Measurements from ENCODE around the gene ASCC1.
"Not testable (repeated sequence)": the region's sequence is repeated elsewhere in the genome, so short reads cannot be mapped to it uniquely, and the experiment has no call there.

Gene ASCC1

GRCh38 chr10:72123616-72124015, 92.5 kb downstream of the ASCC1 start:
- DNase-seq, result no peak

GRCh38 chr10:72122221-72122620, 93.9 kb downstream of the ASCC1 start:
- peak; percentile 24 for DNase-seq

DNA sequence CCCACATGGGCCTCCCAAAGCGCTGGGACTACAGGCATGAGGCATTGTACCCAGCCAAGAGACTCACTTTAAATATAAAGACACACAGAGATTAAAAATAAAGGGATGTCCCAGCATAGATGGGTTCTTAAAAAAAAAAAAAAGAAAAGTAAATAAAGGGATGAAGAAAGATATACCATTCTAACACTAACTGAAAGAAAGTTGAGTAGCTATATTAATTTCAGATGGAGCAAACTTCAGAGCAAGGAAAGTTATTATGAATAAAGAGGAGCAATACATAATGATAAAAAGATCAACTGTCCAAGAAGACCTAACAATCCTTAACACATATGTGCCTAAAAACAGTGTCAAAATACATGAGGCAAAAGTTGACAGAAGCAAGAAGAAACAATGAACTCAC, 94.7 kb downstream of the ASCC1 start:
- DNase-seq, result no peak

GRCh38 chr10:72116372-72116771, 99.7 kb downstream of the ASCC1 start:
- no peak for DNase-seq

DNA sequence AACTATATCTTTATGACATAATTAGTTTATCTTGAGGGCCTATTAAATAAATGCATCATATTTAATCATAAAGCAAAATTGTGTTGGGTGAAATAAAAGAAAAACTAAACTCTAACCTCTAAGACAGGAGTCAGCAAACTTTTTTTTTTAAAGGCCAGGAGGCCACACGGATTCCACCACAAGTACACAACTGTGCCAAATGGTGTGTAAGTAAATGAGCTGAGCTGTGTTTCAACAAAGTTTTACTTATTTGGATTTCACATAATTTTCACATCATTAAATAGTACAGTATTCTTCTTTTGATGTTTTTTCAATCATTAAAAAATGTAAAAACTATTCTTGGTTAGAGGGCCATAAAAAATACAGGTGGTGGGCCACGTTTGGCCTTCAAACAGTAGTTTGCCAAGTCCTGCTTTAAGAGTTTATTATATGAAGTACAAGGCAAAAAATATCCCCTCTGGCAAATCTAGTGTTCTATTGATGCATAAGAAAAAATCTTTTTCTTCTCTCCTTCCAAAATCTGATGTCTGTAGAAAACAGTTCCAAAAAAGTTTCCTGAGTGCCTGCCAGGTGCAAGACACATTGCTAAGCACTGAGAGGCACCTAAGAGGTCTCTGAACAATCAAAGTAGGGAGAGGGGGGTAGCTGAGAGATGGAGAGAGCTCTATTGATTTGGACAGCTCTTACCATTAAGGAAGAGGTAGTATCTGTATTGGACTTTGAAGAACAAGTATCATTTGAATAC, 101.2 kb downstream of the ASCC1 start:
- DNase-seq, result no peak

DNA sequence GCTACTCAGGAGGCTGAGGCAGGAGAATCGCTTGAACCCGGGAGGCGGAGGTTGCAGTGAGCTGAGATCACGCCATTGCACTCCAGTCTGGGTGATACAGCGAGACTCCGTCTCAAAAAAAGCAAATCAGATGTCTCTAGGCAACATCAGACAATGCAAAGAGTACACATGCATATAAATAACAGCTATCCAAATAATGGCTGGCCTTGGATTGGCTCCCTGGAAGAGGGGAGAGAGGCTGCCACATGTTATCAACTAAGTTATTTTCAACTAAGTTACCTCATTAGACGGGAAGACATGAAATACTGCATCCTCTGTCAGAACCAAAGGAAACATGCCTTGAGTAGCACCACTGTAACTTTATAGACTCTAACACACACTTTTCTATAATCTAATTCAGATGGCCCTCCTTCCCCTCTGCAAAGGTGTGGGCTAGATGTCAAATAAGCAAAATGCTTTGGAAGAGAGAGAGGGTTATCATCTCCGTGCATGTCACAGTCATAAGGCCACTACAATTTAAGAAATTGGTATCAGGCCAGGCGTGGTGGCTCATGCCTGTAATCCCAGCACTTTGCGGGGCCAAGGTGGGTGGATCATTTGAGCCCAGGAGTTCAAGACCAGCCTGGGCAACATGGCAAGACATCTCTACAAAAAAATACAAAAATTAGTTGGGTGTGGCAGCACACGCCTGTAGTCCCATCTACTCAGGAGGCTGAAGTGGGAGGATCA, 105.2 kb downstream of the ASCC1 start:
- no peak for DNase-seq

DNA sequence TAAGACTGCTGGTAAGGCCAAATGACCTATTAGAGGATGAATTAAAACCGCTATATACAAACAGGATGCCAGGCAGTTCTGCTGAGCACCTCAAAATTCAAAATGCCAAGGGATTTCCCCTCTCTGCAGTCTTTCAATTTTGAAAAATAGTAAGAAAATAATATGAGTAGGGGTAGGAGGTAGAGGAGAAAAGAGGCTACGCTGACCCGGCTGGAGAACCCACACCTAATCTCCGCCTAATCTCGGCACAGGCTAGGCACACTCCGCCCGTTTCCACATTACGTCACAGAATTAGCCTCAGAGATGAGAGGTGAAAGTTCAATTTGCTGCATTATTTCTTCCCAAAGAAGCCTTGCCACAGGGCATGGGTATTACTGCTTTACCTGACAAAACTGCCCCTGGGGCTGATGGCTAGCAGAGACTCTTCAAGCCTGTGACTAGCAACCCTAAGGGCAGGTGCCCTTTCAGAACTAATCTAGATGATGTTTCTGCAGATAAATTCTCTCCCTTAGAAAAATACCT, 106.4 kb downstream of the ASCC1 start:
- DNase-seq, result no peak

DNA sequence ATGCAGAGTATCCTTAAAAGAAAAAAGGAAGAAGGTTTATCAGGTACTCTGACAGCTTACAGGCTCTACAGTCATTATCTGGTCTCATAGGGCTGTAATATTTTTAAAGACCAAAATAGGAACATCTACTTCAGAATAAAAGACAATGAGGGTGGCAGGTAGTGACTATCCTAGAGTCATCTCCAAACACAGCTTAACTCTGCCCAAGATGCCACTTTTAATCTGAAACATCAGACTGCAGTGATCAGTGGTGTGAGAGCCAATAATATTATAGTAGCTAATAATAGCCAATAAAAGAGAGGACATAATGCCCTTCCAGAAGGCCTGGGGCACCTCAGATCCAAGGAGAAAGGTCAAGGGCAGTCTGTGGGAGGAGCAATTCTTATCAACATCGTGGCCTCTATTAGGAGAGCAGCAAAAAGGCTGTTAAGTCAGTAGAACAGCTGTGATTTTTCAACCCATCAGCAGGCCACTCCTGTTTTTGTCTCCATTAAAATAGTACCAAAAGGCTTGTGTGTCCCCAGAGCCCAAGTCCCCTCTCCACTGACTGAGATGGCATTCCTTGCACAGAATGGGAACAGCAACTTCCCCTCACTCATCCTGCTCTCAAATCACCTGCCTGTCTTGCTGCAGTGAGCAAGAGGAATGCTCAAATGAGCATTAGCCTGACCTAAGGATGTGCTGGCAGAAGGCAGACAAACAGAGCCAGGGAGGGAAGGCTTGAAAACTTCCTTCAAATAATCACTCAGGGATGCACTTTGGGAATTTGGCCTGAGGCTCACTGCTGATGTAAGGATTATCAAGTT, 107.0 kb downstream of the ASCC1 start:
- DNase-seq, result no peak

- not testable (repeated sequence) for DNase-seq
These were observed 108.1 kb downstream of the ASCC1 start for GRCh38 chr10:72108004-72108370.

DNA sequence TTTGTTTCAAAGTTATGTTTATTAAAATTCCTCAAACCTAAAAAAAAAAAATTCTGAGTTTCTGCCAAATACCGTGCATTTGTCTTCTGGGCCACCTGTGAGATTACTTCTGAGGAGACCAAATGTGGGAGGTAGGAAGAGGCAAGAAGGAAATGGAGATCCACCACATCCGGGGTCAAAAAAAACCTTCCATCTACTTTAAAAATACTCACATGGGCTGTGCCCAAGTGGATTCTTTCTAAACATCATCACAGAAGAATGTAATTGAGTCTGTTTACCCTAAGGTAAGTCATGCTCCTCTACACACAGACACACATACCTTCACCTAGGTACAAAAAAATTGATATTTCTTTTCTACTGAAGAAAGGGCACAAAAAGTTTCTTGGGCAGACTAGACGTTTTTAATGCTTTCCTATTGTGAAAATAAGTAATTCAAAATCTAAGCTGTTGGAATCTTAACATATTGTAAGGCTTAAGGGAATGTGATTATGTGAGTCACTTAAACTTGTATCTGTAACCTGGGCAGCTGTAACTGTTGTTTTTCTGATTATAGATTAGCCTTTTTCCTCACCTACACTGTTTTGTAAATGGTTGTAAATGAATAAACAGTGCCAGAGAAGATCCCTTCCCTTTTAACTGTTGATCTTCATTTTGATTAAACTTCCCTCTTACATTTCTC, 108.6 kb downstream of the ASCC1 start:
- no peak for DNase-seq

GRCh38 chr10:72106896-72107295, 109.2 kb downstream of the ASCC1 start:
- no peak for DNase-seq

DNA sequence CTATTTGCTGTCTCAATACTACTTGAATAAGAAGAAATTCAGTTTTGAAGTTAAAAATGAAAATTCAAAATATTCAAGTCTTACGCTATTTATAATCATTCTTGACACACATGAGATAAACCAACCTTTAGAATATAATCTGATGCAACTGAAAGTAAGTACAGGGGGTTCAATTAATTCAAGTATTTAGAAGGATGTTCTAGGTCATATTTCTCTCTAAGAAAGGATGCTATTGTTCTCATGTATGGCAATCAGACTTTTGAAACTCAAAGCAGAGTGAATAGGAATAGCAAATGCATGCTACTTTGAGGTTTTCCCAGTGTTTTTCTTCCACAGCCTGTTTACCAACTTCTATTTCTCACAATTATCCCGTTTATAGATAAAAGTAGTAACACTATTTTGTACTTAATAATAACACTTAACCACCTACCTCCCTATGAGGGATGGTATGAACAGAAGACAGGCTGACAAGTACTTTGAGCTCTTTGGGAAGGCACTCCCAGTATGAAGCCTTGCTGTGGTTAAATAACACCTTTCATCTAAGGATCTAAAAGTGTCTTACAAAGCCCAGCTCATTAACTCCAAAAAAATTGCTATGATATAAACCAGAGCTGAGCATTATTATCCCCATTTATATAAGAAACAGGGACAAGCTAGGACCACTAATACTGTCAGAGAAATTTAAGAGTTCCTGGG, 109.8 kb downstream of the ASCC1 start:
- DNase-seq, result no peak

DNA sequence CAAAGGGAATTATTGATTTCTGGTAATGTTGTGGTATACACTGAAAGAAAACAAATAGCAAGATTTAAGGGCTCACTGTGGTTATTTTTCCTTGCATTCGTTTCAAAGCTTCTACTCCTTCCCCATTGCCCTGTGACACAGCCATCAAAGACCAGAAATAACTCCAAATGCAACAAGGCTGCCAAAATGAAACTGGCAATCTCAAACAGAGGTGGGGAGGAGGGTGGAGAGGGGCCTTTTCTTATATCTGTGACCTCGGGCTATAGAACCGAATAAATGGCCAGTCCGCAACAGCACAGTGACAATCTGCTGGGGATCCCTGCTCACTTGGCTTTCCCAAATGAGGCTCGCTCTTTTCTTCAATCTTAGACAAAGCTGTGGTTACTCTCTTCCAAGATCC, 110.4 kb downstream of the ASCC1 start:
- no peak for DNase-seq

GRCh38 chr10:72105098-72105475, 111.0 kb downstream of the ASCC1 start:
- DNase-seq, result no peak

- DNase-seq, result no peak
These were observed 111.5 kb downstream of the ASCC1 start for GRCh38 chr10:72104472-72105097.

DNA sequence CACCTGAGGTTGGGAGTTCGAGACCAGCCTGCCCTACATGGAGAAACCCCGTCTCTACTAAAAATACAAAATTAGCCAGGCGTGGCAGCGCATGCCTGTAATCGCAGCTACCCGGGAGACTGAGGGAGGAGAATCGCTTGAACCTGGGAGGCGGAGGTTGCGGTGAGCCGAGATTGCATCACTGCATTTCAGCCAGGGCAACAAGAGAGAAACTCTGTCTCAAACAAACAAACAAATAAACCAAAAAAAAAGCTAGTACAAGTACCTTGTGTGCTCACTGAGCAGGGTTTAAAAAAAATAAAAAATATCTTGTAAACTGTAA, 116.5 kb downstream of the ASCC1 start:
- no peak for DNase-seq

DNA sequence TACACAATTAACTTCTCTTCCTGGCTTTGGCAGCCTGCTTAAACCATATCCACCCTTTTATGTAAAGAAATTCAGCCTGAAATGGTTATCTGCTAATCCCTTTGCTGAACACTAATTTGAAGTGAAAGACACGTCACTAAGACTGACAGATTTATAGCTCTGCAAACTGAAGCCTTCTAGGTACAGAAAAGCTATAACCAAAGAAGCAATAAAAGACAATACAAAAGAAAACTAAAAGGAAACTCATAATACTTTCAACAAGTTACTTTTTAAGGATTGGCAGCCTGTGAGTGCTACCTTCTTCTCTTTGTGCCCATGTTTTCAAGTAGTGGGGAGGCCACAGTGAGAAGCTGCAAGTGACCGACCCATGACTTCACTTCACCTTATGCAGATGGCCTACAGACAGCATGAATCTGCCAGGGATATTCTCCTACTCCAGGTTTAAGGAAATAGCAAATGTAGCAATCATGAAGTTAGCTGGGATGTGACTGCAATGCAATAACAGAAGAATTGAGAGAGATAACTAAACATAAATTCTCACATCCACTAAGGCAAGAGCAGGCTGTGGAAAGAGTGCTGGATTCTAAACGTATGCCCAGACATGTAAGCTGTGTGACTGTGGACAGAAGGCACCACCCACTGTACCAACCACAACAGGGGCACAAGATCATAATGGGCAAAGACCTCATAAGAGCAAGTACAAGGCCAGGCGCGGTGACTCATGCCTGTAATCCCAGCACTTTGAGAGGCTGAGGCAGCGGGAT, 117.1 kb downstream of the ASCC1 start:
- no peak for DNase-seq

DNA sequence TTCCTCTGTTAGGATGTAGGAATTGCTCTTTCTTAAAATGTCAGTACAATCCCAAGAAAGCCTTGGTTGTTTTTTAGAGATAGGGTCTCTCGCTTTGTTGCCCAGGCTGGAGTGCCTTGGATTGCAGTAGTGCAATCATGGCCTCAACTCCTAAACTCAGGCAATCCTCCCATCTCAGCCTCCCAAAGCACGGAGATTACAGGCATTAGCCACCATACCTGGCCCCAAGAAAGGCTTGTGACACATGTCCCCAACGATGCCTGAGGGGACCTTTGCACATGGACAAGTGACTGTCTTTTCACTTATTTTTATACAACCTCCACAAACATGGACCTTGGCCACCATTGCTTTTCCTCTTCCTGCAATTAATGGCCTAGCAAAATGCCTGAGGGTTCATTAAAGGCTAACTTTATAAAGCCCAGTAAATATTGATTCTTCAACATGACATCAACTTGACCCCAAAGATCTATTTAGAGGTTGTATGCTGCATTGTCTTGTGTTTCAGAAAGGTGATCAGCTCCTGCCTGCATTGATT, 117.7 kb downstream of the ASCC1 start:
- DNase-seq, result no peak

DNA sequence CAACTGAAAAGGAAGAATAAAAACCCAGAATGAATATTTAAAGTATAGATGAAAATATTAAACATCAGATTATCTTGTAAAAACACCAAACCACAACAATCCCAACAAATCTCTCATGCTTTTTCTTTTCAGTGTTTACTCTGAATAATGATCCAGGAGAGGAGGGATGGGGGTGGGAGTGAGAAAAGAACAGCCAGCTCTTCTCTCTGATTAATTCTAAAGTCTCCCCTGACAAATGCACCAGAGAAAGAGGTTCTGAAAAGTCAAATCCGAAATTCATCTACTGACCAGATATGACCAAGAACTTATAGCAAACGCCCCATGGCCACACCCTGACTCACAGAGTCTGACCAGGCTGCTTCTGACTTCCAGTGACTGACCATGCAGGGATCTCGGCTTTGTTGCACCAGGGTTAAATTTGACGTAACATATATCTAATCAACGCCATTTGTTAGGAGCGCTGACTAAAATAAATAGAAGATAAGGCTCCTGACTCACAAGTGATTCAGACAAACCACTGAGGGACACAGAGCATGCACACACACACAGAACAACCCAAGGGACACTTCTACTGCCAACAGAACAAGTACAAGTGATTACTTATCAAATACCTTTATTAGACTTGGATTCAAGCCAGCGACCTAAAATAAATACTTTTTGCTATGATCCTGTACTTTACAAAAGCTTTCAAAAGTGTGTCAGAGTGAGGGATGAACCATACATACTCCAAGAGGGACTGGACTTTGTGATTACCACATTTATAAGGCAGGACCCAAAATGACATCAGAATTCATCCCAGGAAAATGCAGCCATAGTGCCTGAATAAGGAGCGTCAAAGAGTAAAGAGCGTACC, 118.4 kb downstream of the ASCC1 start:
- DNase-seq, result no peak

Measured in activated naive CD4-positive, alpha-beta T cell treated with anti-CD3 and anti-CD28 coated beads, Interleukin-2, amount 50 U/mL, for 16 hours (primary cell).